ENCODE measurements around the gene G6PC3. TPM values are rescaled to one million over a fixed set of nuclear protein-coding genes. Genes with fewer than 3 reads are reported as not detected.

G6PC3 gene
- total and polyA plus RNA-seq, 3 donors from 2014 or later = 58.0 to 109 (median 85.5) TPM

DNA sequence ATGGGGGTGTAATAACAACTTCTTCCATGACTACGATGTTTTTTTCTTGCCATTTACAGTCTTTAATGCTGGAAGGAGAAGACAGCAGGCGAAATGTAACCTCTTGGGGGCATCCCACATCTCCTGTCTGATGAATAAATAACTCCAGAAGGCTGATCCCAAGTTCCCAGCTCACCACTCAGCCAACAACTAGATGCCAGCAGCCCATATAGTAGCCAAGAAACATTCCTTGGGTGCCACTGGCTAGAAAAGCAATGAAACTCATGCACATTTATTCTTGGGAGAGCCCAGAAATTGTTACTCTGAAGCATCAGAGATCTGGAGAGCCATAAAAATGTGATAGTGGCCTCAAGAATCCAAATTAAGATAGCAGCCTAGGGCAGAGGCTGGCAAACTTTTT lies 33.1 kb upstream of the G6PC3 start:
- H3K9me3 ChIP-seq = no peaks in the 10 kb centered on the region

DNA sequence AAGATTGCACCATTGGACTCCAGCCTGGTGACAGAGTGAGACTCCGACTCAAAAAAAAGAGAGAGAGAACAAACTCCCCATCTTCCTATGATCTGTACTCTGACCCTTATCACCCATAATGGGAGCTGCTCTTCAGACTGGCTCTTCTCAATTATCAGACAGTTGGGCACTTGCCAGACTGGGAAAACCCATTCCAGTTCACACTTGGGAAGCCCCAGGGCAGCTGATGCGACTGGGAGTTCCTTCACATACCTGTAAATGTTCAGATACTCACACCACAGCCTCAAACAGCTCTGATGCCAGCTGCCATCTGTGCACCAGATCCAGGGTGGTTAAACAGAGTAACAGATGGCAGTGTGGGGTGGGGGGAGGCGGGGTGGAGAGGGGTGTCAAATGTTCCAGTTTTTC lies 31.9 kb upstream of the G6PC3 start:
- no peak for TF ChIP-seq POLR2A (IDR thresholded peaks at IDR 0.05)
- TF ChIP-seq, protein P1, sequence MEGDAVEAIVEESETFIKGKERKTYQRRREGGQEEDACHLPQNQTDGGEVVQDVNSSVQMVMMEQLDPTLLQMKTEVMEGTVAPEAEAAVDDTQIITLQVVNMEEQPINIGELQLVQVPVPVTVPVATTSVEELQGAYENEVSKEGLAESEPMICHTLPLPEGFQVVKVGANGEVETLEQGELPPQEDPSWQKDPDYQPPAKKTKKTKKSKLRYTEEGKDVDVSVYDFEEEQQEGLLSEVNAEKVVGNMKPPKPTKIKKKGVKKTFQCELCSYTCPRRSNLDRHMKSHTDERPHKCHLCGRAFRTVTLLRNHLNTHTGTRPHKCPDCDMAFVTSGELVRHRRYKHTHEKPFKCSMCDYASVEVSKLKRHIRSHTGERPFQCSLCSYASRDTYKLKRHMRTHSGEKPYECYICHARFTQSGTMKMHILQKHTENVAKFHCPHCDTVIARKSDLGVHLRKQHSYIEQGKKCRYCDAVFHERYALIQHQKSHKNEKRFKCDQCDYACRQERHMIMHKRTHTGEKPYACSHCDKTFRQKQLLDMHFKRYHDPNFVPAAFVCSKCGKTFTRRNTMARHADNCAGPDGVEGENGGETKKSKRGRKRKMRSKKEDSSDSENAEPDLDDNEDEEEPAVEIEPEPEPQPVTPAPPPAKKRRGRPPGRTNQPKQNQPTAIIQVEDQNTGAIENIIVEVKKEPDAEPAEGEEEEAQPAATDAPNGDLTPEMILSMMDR (IDR thresholded peaks at IDR 0.05) = no peak
- Histone ChIP-seq H3K36me3 (ENCODE audit: low read depth, missing control alignments) (no peaks in the 10 kb centered on the region), H3K27me3 (no peaks in the 10 kb centered on the region), H3K4me1 (peaks cover 13% of the 10 kb centered on the region), H3K9me3 (no peaks in the 10 kb centered on the region), H3K27ac (no peak overlapping the region), H3K4me3 (no peak overlapping the region)
- DNase-seq = peak; percentile 44
- WGBS, 2 donors = 58 to 61% methylated on average over 3 of the region's 3 CpGs
- intact Hi-C loops (cut with DNase I; ENCODE audit: low total_unique reads) = no loop called here

More for the DNA sequence above, 33.1 kb upstream of the G6PC3 start:
- H3K27me3 ChIP-seq = no peaks in the 10 kb centered on the region
- WGBS, 2 donors = 72 to 76% methylated on average over 2 of the region's 2 CpGs
- no peak for DNase-seq
- intact Hi-C loops (cut with DNase I; ENCODE audit: low total_unique reads) = no loop called here
- no peaks in the 10 kb centered on the region for H3K36me3 ChIP-seq (ENCODE audit: low read depth, missing control alignments)
- peaks cover 12% of the 10 kb centered on the region for H3K4me1 ChIP-seq
- TF ChIP-seq POLR2A (IDR thresholded peaks at IDR 0.05) = no peak
- TF ChIP-seq, protein P1 (IDR thresholded peaks at IDR 0.05) = no peak
- H3K4me3 ChIP-seq = no peak overlapping the region
- no peak overlapping the region for H3K27ac ChIP-seq

DNA sequence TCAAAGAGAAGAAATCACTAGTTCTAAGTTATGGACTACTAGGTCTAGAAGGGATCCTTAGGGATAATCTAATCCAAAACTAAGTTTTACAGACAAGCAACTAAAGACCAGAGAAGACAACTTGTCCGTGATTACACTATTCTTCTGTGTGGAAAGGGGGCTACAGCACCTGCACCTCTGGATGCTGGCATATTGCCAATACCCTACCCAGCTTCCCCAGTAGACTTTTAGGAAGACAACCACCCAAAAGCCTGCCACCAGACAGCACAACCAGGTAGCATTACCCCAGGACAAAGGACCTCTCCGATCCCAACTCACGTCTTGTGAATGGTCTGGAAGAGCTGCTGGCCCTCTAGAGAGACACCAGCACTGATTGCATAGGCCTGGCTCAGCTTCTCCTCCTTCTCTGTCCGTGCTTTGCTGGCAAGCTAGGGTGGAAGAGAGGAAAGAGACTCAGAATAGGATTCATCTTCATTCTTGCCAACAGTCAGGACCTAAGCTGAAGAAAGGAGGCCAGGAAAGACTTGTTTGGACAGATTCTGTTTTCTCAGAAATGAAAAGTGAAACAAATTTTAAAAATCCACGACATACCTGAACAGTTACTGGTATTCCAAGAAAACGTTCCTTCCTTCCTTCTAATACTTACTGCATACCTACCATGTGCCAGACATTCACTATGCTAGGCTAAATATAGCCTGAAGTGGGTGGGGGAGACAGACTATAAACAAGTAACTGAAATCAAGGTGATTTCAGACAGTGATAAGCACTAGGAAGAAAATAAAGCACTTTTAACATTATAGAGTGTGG lies 30.5 kb upstream of the G6PC3 start:
- no peak for TF ChIP-seq POLR2A (IDR thresholded peaks at IDR 0.05)
- TF ChIP-seq, protein P1 (IDR thresholded peaks at IDR 0.05) = no peak
- peaks cover 15% of the 10 kb centered on the region for H3K4me1 ChIP-seq
- DNase-seq = no peak
- no peak overlapping the region for H3K4me3 ChIP-seq
- H3K27ac ChIP-seq = no peak overlapping the region
- no peaks in the 10 kb centered on the region for H3K36me3 ChIP-seq (ENCODE audit: low read depth, missing control alignments)
- intact Hi-C loops (cut with DNase I; ENCODE audit: low total_unique reads) = no loop called here
- no peaks in the 10 kb centered on the region for H3K27me3 ChIP-seq
- H3K9me3 ChIP-seq = no peaks in the 10 kb centered on the region
- WGBS, 2 donors = 62 to 65% methylated on average over 6 of the region's 6 CpGs

DNA sequence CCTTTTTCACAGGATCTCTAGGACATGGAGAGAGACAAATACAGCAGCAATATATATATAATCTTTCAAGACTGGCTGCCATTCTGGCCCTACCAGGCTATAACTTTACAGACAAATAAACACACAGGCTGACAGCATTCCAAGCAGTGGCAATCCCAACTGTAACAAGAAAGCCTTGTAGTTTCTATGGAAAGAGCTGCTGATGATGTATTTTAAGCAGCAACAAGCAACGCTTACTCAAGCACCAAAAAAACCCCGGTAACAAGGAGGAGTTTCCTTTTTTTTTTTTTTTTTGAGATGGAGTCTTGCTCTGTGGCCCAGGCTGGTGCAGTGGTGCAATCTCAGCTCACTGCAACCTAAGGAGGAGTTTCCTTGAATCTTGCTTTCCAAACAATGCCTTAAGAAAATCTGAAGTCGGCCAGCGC lies 27.3 kb upstream of the G6PC3 start:
- intact Hi-C loops (cut with DNase I; ENCODE audit: low total_unique reads) = no loop called here
- 69 to 75% methylated on average over 4 of the region's 4 CpGs for WGBS, 2 donors

More for the DNA sequence above, 27.3 kb upstream of the G6PC3 start:
- no peak for DNase-seq
- TF ChIP-seq POLR2A (IDR thresholded peaks at IDR 0.05) = no peak
- TF ChIP-seq, protein P1 (IDR thresholded peaks at IDR 0.05) = no peak
- Histone ChIP-seq H3K9me3 (no peaks in the 10 kb centered on the region), H3K36me3 (ENCODE audit: low read depth, missing control alignments) (no peaks in the 10 kb centered on the region), H3K4me3 (no peak overlapping the region), H3K27me3 (no peaks in the 10 kb centered on the region), H3K4me1 (peaks cover 11% of the 10 kb centered on the region), H3K27ac (no peak overlapping the region)
